Lung microvascular endothelial cell (primary cell): Measurements from ENCODE around the gene RABGAP1L. TPM values are rescaled to one million over a fixed set of nuclear protein-coding genes. Genes with fewer than 3 reads are reported as not detected.
"Not testable (repeated sequence)": the region's sequence is repeated elsewhere in the genome, so short reads cannot be mapped to it uniquely, and the experiment has no call there.

Experiments
- DNase-seq, 2 donors: peaks; one replicate each; pipeline versions ENCODE4 v3.0.0 to v3.0.0-alpha.2; 2010; ENCODE audit warnings: low read depth in 2 of 2
- total RNA-seq: library from RNA; depleted of rRNA; stranded (reverse); fragments of >200 nt; gene quantifications from 2 replicates; pipeline ENCODE4 v1.2.1, GENCODE V29; 2014

Gene RABGAP1L
- total RNA-seq, 1 donor from 2014 or later = 27.0 TPM

DNA sequence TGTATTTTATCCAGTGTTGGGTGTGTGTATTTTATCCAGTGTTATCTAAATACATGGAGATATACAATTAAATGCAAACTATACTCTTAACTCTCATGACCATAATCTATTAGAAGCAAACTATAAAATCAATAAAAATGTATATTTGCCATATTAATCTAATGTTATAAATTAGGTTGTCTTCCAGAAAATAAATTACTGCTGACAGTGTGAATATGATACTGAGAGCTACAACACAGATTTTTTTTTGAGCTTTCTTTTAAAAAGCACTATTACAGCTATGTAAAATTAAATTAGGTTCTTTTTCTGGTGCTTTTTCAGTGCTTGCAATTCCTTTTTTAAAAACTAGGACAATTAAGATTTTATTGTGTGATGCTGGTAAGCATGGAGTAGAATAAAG is 269.4 kb downstream of the RABGAP1L start:
- DNase-seq = no peak

DNA sequence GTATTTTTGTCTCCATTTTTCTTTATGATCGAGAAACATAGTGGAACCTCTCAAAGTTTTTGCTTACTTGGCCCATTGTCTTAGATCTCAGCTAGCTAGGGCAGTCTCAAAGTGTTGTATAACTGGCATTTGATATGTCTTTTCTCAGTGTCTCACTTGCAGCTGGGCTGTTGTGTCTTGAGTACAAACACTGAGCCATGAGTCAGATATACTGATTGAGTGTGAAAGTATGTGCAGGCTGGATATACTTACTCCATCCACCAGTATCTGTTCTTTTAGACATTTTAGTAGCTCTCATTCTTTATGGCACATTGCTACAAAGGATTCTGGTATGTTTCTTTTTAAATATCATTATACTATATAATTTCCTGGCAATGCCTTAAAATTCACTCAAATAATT is 274.1 kb downstream of the RABGAP1L start:
- DNase-seq = peak in 1 of 2 donors; percentile 25

DNA sequence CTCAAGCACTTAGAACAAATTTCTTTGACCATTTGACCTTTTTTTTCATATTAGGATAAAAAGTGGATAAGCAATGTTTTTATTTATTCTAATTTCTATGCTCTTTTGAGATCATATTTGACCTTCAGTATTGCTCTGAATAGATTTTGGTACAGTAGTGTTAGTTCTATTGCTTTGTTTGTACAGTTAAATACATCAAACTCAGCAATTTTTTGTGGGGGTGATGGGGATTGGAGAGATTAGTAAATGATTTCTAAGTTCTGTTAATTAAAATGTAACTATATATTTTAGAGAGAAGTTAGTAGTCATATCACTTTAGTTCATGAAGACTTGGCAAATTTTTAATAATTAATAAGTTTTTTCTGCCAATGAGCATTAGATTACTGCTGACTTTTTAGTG is 286.0 kb downstream of the RABGAP1L start:
- DNase-seq = no peak

DNA sequence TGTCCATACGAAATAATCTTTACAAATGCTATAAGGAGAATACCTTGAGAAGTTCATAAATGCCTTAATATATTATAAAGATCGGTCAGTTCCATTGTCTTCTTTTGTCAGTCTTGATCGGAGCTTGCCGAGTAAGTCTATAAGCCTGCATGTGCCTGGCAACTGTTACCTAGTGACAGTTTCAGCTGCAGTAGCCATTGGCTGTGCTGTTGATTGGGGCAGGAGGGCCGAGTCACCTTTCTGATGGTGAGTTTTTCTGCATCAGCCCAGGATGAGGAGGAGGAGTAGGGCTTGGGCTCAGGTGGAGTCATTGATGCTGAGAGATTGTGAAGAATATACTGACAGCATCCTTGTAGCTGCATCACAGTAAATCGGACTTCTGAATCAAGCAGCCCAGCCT is 286.5 kb downstream of the RABGAP1L start:
- no peak for DNase-seq

DNA sequence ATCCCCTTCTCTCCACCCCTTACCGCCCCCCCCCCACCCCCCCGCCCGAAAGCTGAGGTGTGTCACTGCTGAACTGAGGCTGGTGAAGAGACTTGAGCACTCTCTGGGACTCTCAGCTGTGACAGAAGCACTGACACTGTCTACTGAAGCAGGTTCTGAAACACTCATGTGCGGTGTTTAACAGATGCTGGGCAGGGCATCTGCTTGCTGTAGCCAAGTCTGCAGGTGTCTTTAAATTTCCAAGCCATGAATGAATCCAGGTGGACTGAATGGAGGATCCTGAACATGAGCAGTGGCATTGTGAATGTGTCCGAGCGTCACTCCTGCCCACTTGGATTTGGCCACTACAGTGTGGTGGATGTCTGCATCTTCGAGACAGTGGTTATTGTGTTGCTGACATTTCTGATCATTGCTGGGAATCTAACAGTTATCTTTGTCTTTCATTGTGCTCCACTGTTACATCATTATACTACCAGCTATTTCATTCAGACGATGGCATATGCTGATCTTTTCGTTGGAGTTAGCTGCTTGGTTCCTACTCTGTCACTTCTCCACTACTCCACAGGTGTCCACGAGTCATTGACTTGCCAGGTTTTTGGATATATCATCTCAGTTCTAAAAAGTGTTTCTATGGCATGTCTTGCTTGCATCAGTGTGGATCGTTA is 288.7 kb downstream of the RABGAP1L start, which contains the start of gene GPR52:
GPR52 (plus strand) TSS at position 99 of the 665 bp plus-strand sequence; CDS start at position 247, 148 bp downstream.
- DNase-seq = no peak

DNA sequence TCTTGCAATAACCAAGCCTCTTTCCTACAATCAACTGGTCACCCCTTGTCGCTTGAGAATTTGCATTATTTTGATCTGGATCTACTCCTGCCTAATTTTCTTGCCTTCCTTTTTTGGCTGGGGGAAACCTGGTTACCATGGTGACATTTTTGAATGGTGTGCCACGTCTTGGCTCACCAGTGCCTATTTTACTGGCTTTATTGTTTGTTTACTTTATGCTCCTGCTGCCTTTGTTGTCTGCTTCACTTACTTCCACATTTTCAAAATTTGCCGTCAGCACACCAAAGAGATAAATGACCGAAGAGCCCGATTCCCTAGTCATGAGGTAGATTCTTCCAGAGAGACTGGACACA is 289.2 kb downstream of the RABGAP1L start:
- no peak for DNase-seq

DNA sequence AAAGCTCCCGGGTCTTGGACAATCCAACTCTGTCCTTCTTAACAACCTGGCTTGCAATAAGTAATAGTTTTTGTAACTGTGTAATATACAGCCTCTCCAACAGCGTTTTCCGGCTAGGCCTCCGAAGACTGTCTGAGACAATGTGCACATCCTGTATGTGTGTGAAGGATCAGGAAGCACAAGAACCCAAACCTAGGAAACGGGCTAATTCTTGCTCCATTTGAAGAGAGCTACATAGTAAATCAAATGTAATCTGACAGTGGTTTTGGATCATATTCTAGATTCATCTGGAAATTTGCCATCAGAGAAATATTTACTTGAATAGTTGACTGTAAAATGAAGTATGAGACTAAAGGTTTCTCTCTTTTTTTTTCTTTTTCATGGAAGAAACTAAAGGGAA is 289.7 kb downstream of the RABGAP1L start:
- DNase-seq = peak in 1 of 2 donors; percentile 88

DNA sequence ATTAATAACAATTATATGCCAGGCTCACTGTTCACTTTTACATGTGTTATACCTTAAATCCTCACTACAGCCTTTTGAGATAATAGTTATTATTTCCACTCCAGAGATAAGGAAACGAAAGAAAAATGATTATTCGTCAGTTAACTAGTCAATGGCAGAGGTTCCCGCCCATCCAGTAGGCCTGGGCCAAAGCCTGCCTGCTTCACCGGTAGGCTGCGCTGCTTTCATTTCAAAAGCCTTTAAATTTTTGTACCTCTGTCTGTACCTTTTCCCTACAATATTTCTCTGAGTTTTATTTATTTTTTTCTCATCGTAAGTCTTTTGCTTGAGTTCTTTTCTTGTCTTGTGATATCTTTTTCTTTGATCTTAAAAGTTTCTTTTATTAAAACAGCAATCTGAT is 292.1 kb downstream of the RABGAP1L start:
- no peak for DNase-seq

DNA sequence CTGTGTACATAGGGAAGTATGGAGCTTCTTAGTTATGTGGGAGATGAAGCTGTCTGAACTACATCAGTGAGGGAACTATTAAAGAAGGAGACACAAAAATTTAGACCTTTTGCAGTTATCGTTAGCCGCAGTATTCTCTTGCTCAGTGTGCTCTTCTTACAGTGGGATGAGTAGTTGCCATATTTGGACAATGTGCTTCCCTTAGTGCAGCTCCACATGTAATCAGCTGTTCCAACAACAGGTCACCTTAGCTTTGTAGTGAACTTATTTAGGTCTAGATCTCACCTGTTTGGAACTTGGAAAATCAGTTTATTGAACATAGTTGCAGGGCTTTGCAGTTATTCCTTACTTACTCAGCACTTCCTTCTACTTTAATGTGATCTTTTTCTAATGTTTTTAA is 306.5 kb downstream of the RABGAP1L start:
- DNase-seq = no peak

DNA sequence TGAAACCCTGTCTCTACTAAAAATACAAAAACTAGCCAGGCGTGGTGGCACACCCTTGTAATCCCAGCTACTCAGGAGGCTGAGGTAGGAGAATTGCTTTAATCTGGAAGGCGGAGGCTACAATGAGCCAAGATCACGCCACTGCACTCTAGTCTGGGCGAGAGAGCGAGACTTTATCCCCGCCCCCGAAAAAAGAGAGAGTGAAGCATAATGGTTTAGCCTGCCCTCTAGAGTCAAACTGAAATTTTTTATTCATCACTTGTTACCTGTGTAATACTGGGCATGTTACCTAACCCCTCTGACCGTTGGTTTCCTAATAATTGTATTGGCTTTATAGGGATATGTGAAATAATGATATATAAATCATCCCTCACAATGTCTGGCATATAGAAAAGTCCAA is 307.3 kb downstream of the RABGAP1L start:
- DNase-seq = no peak

DNA sequence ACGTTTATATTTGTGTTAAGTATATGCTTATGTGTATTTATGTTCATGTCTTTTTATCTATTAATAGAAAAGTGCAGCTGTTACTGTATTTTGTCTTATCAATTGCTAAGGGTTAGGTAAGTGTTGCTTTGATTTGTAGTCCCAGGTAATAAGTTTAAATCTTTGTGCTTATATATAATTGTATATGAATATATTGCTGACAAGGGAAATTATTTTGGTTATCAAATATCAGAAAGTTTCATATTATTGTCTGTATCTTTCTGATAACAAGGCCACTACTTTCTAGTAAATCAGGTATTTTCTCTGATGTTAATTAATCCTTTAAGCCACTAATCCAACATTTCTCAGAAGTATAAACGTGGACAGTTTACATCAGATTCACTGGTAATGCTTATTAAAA is 309.7 kb downstream of the RABGAP1L start:
- DNase-seq = no peak

DNA sequence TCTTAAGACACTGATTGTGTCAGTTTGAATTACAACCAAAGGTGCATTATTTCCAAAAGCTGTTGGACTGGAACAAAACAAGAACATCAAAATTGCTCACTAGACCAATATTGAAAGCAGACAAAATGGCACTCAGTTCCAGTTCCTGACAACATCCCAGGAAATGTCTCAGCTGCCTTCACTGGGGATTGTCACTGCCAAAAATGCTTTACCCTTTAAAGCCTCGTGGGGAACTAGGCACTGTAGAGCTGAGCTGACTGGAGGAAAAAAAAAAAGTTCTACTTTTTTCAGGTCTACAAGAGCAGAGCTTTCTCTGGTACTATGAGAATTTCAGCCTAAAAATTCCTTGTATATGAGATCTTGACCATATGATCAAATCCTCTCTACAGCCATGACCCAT is 310.4 kb downstream of the RABGAP1L start:
- no peak for DNase-seq

DNA sequence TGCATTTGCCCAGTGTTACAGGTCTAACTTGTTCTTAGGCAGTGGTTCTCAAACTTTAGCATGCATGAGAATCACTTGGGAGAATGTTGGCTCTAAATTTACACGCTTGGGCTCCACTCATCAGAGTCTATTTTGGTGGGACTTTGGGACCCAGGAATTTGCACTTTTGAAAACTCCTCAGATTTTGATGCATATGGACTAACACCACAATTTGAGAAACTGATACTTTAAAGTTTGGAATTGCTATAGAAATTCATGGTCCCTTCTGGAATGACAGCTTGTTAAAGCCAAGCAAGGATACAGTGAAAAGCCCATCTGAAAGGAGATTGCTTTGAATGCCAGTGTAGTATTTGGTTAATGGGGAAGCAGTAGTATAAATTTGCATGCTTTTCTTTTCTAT is 320.0 kb downstream of the RABGAP1L start:
- DNase-seq = no peak

DNA sequence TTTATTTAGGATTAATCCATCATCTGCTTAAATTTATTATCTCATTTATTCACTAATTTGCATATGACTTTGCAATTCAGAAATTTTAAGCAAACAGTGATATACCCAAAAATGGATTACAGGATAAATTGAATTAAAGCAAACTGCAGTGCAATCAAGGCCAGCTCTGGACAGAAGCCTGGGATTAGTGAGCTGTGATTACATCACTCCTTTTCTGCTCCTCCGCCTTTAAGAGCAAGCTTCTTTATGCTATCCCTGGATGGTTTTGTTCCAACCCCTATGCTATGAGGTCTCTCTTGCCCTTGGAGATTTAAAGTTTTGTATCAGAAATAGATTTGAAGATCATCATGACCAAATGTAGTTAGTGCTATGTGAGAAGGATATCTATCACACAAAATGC is 321.0 kb downstream of the RABGAP1L start:
- DNase-seq = no peak

DNA sequence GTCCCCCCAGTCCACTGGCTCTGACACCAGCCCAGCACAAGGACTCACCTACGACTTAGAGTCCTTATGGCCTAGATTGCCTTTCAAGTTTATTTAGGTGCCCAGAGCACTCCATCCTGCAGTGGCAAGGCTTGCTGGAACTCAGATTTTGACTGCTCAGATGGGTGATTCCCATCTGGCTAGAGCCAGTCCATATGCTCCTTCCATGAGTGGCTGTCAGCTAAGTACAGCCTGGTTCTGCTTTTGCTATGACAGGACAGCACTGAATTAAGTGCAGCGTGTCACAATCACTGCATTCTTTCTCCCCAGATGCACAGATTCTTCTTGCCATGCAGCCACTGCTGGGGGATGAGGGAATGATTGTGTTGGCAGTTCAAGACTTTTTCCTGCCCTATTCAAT is 332.3 kb downstream of the RABGAP1L start:
- DNase-seq = no peak

DNA sequence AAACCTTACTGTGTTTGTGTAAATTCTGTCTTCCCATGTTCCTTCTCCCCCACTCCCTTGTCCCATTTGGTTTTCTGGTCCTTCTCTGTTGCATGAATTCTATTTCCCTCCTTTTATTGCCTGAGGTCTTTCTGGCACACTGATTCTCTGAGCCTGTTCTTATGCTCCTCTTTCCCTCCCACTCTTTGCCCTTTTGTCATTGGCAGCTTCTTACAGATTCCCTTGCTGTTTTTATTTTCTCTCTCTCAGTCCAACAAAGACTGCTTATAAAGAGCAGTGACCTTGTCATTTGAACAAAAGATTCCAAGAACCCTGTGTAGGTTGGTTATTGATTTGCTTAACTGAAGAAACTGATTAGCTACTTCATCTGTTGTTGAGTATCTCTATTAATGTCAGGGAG is 338.2 kb downstream of the RABGAP1L start:
- no peak for DNase-seq

DNA sequence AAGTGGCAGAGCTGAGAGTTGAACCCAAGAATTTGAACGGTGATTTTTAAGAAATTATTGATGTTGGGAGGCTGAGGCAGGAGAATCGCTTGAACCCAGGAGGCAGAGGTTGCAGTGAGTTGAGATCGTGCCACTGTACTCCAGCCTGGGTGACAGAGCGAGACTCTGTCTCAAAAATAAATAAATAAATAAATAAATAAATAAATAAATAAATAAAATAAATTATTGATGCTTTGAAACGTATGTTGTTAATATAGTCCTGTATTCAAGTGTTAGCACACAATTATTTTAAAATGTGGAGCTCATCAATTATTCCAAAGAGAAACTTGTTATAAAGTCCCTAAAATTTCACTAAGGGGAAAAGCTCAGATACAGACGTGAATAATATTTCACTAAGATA is 357.4 kb downstream of the RABGAP1L start:
- not testable (repeated sequence) for DNase-seq

DNA sequence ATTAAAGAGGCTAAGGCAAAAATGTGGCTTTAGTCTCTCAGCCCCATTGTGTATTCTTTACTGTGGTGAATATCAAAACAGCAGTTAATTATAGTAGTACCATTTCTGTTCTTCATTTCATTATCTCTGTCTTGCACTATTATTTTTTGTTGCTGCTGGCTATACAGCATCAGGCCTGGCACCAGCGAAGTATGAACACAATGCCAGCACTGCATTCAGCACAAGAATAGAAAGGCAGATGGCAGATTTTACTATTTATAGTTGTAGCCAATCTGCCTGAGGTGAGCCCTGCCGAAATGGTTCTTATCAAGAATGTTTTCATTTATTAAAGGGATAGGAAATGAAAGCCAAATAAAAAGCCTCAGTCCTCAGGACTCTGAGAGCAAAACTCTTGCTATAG is 360.5 kb downstream of the RABGAP1L start:
- no peak for DNase-seq

DNA sequence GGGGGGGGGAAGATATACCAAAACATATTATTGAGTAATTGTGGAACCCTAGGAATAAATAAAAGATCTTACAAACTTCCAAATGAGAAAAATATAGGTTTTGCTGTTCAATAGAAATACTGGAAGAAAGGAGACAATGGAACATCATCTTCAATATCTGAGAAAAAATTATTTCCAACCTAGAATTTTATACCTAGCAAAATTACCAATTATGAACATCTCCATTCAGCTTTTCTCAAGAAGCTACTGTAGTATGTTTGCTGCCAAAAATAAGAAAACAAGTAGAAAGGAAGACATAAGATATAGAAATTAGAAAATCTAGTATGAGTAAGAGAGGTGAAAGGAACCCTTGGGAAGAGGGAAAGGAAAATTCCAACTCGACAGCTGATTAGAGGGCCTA is 372.4 kb downstream of the RABGAP1L start:
- DNase-seq = no peak

DNA sequence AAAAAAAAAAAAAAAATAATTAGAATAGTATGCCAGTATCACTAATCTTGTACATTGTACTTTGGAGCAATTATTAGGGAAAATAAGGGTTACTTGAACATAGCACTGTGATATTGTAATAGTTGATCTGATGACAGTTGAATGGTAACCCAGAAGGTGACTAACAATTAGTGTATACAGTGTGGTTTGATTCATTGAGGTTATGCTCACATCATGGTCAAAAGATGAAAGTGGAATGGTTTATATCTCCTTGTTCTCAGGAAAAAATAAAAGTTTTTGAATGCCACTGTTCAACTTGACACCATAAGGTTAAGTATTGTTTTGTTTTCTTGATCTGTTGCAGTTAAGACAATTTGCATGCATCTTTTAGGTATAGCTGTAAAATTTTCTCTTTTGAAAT is 375.5 kb downstream of the RABGAP1L start:
- DNase-seq = peak in 1 of 2 donors; percentile 8

DNA sequence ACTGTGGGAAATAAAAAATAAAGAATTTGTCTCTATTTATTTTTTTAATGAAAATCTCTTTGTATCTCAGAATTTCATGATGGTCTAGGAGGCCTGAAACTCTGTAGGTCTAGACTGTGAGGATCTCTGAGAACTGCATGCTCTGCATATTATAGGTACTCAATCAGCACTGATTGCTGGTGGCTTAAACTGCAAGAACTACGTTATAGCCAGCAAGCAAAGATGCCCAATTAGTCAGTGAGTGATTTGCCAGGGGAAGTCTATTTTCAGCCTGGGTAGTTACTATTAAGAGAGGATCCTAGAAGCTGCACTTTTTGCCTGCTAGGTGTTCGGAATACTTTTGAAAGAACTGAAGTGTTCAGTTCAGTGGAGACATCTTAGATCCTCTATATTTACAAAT is 375.9 kb downstream of the RABGAP1L start:
- DNase-seq = no peak

DNA sequence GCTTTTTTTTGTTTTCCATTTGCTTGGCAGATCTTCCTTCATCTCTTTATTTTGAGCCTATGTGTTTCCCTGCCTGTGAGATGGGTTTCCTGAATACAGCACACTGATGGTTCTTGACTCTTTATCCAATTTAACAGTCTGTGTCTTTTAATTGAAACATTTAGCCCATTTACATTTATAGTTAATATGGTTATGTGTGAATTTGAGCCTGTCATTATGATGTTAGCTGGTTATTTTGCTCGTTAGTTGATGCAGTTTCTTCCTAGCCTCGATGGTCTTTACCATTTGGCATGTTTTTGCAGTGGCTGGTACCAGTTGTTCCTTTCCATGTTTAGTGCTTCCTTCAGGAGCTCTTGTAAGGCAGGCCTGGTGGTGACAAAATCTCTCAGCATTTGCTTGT is 384.1 kb downstream of the RABGAP1L start:
- DNase-seq = not testable (repeated sequence)

DNA sequence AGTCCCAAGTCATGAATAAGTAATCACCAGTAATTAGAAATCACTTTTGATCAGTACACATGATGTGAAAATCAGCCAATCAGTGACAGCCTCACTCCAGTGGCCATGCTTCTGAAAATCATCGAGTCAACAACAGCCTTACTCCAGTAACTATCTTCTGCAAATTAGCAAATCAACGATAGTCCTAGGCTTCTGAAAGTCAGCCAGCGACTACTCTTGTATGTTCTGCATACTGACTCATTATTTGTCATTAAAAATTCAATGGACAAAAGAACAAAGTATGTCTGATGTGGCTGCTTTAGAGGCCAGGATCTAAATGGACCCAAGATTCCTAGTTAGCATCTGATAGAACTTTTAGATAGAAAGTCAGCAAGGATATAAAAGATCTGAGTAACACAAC is 391.0 kb downstream of the RABGAP1L start:
- no peak for DNase-seq

DNA sequence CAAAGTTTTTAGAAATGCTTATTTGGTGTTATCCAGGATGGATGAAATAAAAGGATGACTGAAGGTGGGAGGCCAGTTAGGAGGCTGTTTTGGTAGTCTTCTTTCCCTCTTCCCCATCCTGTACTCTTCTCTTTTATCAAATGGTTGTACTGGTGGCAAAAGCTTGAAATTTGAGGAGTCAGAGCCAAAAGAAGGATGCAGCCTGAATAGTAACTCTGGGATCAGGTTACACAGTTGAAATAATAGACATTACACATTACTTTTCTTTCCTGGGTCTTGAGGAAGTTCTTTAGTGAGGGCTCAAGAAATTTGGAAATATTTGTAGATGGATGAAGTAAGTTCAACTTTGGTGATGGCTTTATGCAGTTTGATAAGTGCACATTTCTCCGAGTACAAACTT is 397.1 kb downstream of the RABGAP1L start:
- no peak for DNase-seq
